CD4-positive, CD25-positive, alpha-beta regulatory T cell (primary cell): Measurements from ENCODE around the gene SYTL3. TPM values are rescaled to one million over a fixed set of nuclear protein-coding genes. Genes with fewer than 3 reads are reported as not detected.
A peak's percentile ranks its signal among the peaks of the same experiment; 100 is the strongest.

Source experiments
- ATAC-seq, 2 donors: fragments of 150-1000 bp; cut with Tn5 transposase; one replicate each; pipeline ENCODE4 v1.10.0; 2021; ENCODE audit warnings: low read depth in 2 of 2, moderate number of reproducible peaks in 2 of 2, moderate library complexity in 1 of 2
- DNase-seq, 3 donors: peaks; one replicate each; pipeline versions ENCODE4 v3.0.0 to v3.0.0-alpha.2; 2012 to 2022; ENCODE audit warnings: mixed read lengths in 1 of 3
- H3K27ac ChIP-seq: one replicate; pipeline ENCODE4 v1.7.0; 2013; ENCODE audit warnings: mild to moderate bottlenecking, low read length; ENCODE audit not compliant: insufficient read depth, poor library complexity, severe bottlenecking
- H3K27me3 ChIP-seq: one replicate; pipeline ENCODE4 v1.7.0; 2013; ENCODE audit warnings: low read length; ENCODE audit not compliant: control insufficient read depth, insufficient read depth
- H3K36me3 ChIP-seq: one replicate; pipeline ENCODE4 v1.7.0; 2013; ENCODE audit warnings: mild to moderate bottlenecking, low read length, moderate library complexity; ENCODE audit not compliant: control insufficient read depth, insufficient read depth
- H3K4me1 ChIP-seq: 2 replicates; pipeline ENCODE4 v1.7.0; 2013; ENCODE audit warnings: mild to moderate bottlenecking, low read length; ENCODE audit not compliant: insufficient read depth, control insufficient read depth, poor library complexity, severe bottlenecking
- H3K4me3 ChIP-seq: one replicate; pipeline ENCODE4 v1.7.0; 2013; ENCODE audit warnings: low read depth, mild to moderate bottlenecking, low read length, moderate library complexity
- H3K9me3 ChIP-seq, 2 experiments: 1 replicate in 1 of 2; 2 replicates in 1 of 2; pipeline ENCODE4 v1.7.0; 2013; ENCODE audit warnings: low read length in 2 of 2, mild to moderate bottlenecking in 1 of 2, moderate library complexity in 1 of 2; ENCODE audit not compliant: control insufficient read depth in 2 of 2
- H3K27ac Mint-ChIP-seq, 3 donors: one replicate each; pipeline ENCODE4 v1.8.0; 2020 to 2022; ENCODE audit warnings: mild to moderate bottlenecking in 3 of 3, mixed read lengths in 3 of 3, moderate library complexity in 2 of 3
- H3K27me3 Mint-ChIP-seq: one replicate; pipeline ENCODE4 v1.8.0; 2022; ENCODE audit warnings: mild to moderate bottlenecking, mixed read lengths
- H3K36me3 Mint-ChIP-seq: one replicate; pipeline ENCODE4 v1.8.0; 2020; ENCODE audit warnings: mixed read lengths
- H3K4me1 Mint-ChIP-seq, 4 donors: one replicate each; pipeline ENCODE4 v1.8.0; 2020 to 2022; ENCODE audit warnings: mixed read lengths in 4 of 4, mild to moderate bottlenecking in 1 of 4
- H3K4me3 Mint-ChIP-seq, 4 donors: one replicate each; pipeline ENCODE4 v1.8.0; 2020 to 2022; ENCODE audit warnings: mild to moderate bottlenecking in 4 of 4, mixed read lengths in 4 of 4, moderate library complexity in 3 of 4
- H3K9me3 Mint-ChIP-seq, 7 donors: one replicate each; pipeline ENCODE4 v1.8.0; 2020 to 2022; ENCODE audit warnings: mixed read lengths in 7 of 7, mild to moderate bottlenecking in 3 of 7, moderate library complexity in 2 of 7
- polyA plus RNA-seq, 4 donors: library from polyadenylated mRNA; unstranded; fragments of 300-500 nt; fragmentation: Illumina TruSeq; gene quantifications; one replicate each; pipeline ENCODE4 v1.2.3, GENCODE V29; 2021
- total RNA-seq: library from RNA; stranded (reverse); gene quantifications from one replicate; pipeline ENCODE4 v1.2.3, GENCODE V29; 2022

The SYTL3 gene
- total and polyA plus RNA-seq, 5 donors from 2014 or later = 12.2 to 54.8 (median 14.1) TPM

- Mint-ChIP-seq H3K36me3 (peaks cover 54% of the 10 kb centered on the region), H3K4me3 (peak overlapping the region in 2 of 4 donors; percentile 33 to 47), H3K4me1 (peaks cover 0 to 3% (median 0%) of the 10 kb centered on the region in 4 donors), H3K27ac (peak overlapping the region in 2 of 3 donors; percentile 65 to 80), H3K9me3 (peaks cover 0 to 3% (median 0%) of the 10 kb centered on the region in 7 donors), H3K27me3 (no peaks in the 10 kb centered on the region)
- peak in 1 of 2 donors; percentile 12 for ATAC-seq
- Histone ChIP-seq H3K4me1 (no peaks in the 10 kb centered on the region), H3K27me3 (no peaks in the 10 kb centered on the region), H3K4me3 (no peak overlapping the region), H3K27ac (no peak overlapping the region), H3K9me3 (no peaks in the 10 kb centered on the region), H3K36me3 (peaks cover 66% of the 10 kb centered on the region)
- no peak for DNase-seq
Observed at GRCh38 chr6:158764183-158764849, 114.5 kb downstream of the SYTL3 start.

- no peak for DNase-seq
- H3K9me3 Mint-ChIP-seq = peaks cover 0 to 6% (median 0%) of the 10 kb centered on the region in 7 donors
- H3K9me3 ChIP-seq = no peaks in the 10 kb centered on the region
- peaks cover 0 to 5% (median 2%) of the 10 kb centered on the region in 4 donors for H3K4me1 Mint-ChIP-seq
- H3K27me3 Mint-ChIP-seq = peaks cover 4% of the 10 kb centered on the region
- no peak overlapping the region for H3K4me3 ChIP-seq
- ATAC-seq = no peak
- H3K27me3 ChIP-seq = no peaks in the 10 kb centered on the region
- H3K27ac ChIP-seq = no peak overlapping the region
- peak overlapping the region in 2 of 4 donors; percentile 32 to 47 for H3K4me3 Mint-ChIP-seq
- peaks cover 60% of the 10 kb centered on the region for H3K36me3 Mint-ChIP-seq
- H3K4me1 ChIP-seq = no peaks in the 10 kb centered on the region
- H3K36me3 ChIP-seq = peaks cover 72% of the 10 kb centered on the region
- peak overlapping the region in 1 of 3 donors; percentile 65 for H3K27ac Mint-ChIP-seq
Observed at GRCh38 chr6:158764926-158765325, 115.1 kb downstream of the SYTL3 start.

DNA sequence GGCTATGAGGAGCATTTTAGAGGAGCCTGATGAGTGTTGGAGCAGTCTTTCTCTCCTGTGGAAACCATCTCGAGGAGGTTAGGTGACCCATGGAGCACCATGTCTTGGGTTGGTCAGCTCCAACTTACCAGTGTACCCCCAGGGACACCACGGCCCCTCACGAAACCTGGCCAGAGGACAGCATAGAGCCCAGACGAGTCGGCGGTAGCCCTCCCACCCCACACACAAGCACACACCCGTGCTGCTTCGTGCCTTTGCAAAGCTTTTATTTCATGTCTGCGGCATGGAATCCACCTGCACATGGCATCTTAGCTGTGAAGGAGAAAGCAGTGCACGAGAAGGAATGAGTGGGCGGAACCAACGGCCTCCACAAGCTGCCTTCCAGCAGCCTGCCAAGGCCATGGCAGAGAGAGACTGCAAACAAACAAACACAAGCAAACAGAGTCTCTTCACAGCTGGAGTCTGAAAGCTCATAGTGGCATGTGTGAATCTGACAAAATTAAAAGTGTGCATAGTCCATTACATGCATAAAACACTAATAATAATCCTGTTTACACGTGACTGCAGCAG is 115.7 kb downstream of the SYTL3 start:
- Histone ChIP-seq H3K4me3 (no peak overlapping the region), H3K4me1 (no peaks in the 10 kb centered on the region), H3K9me3 (no peaks in the 10 kb centered on the region), H3K27ac (no peak overlapping the region), H3K27me3 (no peaks in the 10 kb centered on the region), H3K36me3 (peaks cover 79% of the 10 kb centered on the region)
- Mint-ChIP-seq H3K4me3 (no peak overlapping the region), H3K27ac (peak overlapping the region in 1 of 3 donors; percentile 51), H3K36me3 (peaks cover 65% of the 10 kb centered on the region), H3K4me1 (peaks cover 0 to 5% (median 4%) of the 10 kb centered on the region in 4 donors), H3K27me3 (peaks cover 4% of the 10 kb centered on the region), H3K9me3 (peaks cover 0 to 7% (median 0%) of the 10 kb centered on the region in 7 donors)
- no peak for ATAC-seq
- no peak for DNase-seq

DNA sequence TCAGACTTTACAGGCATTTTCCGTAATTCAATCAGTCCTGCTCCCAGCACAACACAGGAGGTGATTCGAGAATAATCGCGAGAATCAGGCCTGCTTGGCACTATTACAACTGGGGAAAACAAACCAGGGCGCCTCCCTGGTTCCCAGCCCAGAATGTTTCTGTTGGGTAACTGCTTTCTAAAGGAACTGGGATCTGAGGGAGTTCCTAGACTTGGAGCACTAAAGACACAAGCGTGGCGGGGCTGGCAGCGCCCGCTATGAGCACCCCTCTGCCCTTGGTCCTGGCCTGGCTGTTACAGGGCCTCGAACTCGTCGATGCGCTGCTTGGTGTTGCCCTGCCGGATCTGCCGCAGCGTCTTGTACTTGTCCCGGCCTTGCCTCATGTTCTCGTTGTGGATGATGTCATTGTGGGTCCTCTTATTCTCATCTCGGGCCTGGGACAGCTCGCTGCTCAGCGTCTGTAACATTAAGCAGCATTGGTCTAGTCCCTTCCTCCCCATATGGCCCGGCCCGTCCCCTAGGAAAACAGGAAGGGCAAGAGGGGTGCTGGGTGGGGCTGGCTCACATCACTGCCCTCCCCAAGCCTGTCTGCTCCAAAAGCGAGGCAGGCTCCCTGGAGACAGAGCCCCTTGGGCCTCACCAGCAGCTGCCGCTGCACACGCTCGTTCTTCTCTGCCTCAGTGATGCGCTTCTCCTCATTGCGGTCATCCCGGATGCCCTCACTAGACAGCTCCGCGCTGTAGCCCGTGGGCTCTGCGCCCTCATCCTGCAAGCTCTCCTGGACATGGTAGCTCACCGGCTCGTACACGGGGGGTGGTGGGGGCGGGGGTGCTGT is 117.0 kb downstream of the SYTL3 start:
- Mint-ChIP-seq H3K4me1 (peaks cover 2 to 16% (median 4%) of the 10 kb centered on the region in 4 donors), H3K4me3 (no peak overlapping the region), H3K27me3 (peaks cover 4% of the 10 kb centered on the region), H3K9me3 (peaks cover 0 to 11% (median 0%) of the 10 kb centered on the region in 7 donors), H3K36me3 (peaks cover 74% of the 10 kb centered on the region), H3K27ac (peak overlapping the region in 1 of 3 donors; percentile 65)
- no peaks in the 10 kb centered on the region for H3K4me1 ChIP-seq
- DNase-seq (no peak), ATAC-seq (no peak)
- no peak overlapping the region for H3K27ac ChIP-seq
- H3K27me3 ChIP-seq = no peaks in the 10 kb centered on the region
- no peaks in the 10 kb centered on the region for H3K9me3 ChIP-seq
- peaks cover 87% of the 10 kb centered on the region for H3K36me3 ChIP-seq
- H3K4me3 ChIP-seq = no peak overlapping the region

DNA sequence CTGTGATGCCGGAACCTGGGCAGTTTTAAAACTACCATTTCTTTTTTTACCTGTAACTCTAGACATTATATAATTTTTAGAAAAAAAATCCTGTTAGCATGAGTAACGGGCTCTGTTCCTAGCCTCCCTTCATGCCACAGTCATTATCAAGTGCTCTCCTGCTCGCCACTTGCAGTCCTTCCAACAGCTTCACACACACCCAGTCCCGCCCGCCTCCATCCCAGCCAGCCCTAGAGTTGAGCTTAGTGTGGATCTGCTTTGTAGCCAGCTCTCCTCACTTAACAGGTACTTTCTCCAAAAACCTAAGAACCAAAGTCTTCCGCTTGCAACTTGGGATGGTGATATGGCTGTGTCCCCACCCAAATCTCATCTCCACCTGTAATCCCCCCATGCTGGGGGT is 117.9 kb downstream of the SYTL3 start:
- Mint-ChIP-seq H3K27me3 (peaks cover 4% of the 10 kb centered on the region), H3K4me1 (peaks cover 6 to 25% (median 9%) of the 10 kb centered on the region in 4 donors), H3K27ac (peak overlapping the region in 2 of 3 donors; percentile 44 to 60), H3K9me3 (peaks cover 0 to 11% (median 0%) of the 10 kb centered on the region in 7 donors), H3K4me3 (peak overlapping the region in 1 of 4 donors; percentile 84), H3K36me3 (peaks cover 70% of the 10 kb centered on the region)
- no peaks in the 10 kb centered on the region for H3K9me3 ChIP-seq
- H3K36me3 ChIP-seq = peaks cover 90% of the 10 kb centered on the region
- peaks cover 5% of the 10 kb centered on the region for H3K4me1 ChIP-seq
- DNase-seq (no peak), ATAC-seq (no peak)
- H3K27ac ChIP-seq = no peak overlapping the region
- no peak overlapping the region for H3K4me3 ChIP-seq
- no peaks in the 10 kb centered on the region for H3K27me3 ChIP-seq

GRCh38 chr6:158768436-158768835 is 118.6 kb downstream of the SYTL3 start:
- H3K4me1 ChIP-seq = peaks cover 12% of the 10 kb centered on the region
- DNase-seq = no peak
- H3K27me3 ChIP-seq = no peaks in the 10 kb centered on the region
- Mint-ChIP-seq H3K9me3 (peaks cover 0 to 13% (median 0%) of the 10 kb centered on the region in 7 donors), H3K27ac (peak overlapping the region in 2 of 3 donors; percentile 44 to 60), H3K4me1 (peaks cover 7 to 32% (median 14%) of the 10 kb centered on the region in 4 donors), H3K36me3 (peaks cover 75% of the 10 kb centered on the region), H3K4me3 (peak overlapping the region in 1 of 4 donors; percentile 84), H3K27me3 (peaks cover 4% of the 10 kb centered on the region)
- ATAC-seq = no peak
- peaks cover 97% of the 10 kb centered on the region for H3K36me3 ChIP-seq
- no peaks in the 10 kb centered on the region for H3K9me3 ChIP-seq
- no peak overlapping the region for H3K27ac ChIP-seq
- H3K4me3 ChIP-seq = no peak overlapping the region

DNA sequence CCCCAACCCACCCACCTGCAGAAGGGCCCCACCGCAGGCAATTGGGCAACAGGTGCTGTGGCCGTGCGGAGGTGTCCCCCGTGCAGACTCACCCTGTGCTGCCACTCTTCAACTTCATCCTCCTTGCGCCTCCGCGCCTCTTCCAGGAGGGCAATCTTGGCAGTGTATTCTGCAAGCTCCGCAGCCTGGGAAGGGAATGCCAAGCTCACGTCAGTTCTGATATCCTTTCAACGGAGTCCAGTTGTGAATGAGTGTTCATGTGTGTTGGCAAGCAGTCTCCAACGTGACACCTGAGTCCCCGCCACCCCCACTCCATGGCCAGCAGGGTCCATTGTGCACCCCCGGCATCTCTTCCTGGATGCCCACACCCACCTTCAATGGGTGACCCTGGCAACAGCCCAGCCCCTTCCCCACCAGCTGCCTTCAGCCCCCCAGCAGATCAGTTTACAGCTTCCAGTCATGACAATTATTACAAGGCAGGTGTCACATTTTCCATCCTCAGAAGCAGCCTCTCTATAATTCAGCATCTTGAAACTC is 119.4 kb downstream of the SYTL3 start:
- Histone ChIP-seq H3K27ac (no peak overlapping the region), H3K36me3 (peaks cover 100% of the 10 kb centered on the region), H3K4me1 (peaks cover 16% of the 10 kb centered on the region), H3K9me3 (no peaks in the 10 kb centered on the region), H3K4me3 (no peak overlapping the region), H3K27me3 (no peaks in the 10 kb centered on the region)
- DNase-seq = no peak
- Mint-ChIP-seq H3K4me1 (peaks cover 7 to 36% (median 16%) of the 10 kb centered on the region in 4 donors), H3K36me3 (peaks cover 73% of the 10 kb centered on the region), H3K4me3 (peak overlapping the region in 3 of 4 donors; percentile 12 to 70 (median 28)), H3K27ac (peak overlapping the region in 1 of 3 donors; percentile 82), H3K27me3 (peaks cover 4% of the 10 kb centered on the region), H3K9me3 (peaks cover 0 to 13% (median 0%) of the 10 kb centered on the region in 7 donors)
- ATAC-seq = no peak
